CD4-positive, alpha-beta T cell treated with Interleukin-2 at 100 ng/mL for 4 hours (primary cell): Measurements from ENCODE around the gene TSPOAP1.
A peak's percentile ranks its signal among the peaks of the same experiment; 100 is the strongest.

Source experiments
- DNase-seq: peaks from one replicate; pipeline ENCODE4 v3.0.0-alpha.2; 2020; ENCODE audit warnings: low spot score

TSPOAP1 gene

DNA sequence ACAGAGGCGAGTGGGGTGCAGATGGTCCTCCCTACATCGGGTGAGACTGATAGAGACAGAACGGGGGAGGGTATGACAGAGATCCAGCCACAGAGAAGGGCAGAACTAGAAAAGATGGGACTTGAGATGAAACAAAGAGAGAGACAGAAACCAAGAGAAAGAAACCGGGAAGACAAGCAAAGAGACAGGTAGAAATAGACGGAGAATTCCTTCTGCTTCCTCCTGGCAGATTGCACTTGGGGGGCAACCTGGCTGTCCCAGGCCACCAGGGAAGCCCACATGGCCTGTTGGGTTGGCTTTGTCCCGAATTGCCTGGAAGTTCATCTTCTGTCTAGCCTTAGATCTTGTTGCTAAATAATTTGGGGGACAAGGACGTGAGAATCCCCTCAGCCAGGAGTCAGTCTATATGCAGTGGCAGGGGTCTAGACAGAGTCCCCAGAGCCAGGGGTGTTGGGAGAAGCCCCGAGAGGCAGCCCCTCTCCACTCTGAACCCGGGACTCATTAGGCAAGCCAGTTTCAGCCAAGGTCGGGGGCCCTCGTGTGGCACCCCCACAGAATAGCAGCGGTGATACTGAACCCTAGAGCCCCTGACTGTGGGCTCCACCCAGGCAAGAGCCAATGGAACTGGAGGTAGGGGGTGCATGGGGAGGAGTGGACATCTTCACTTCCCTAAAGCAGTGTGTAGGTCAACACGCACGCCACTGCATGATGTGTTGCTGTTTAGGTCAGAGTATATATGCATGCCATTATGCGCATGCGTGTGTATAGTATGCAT lies 627 bp upstream of the TSPOAP1 start:
- DNase-seq, result peak; percentile 78

DNA sequence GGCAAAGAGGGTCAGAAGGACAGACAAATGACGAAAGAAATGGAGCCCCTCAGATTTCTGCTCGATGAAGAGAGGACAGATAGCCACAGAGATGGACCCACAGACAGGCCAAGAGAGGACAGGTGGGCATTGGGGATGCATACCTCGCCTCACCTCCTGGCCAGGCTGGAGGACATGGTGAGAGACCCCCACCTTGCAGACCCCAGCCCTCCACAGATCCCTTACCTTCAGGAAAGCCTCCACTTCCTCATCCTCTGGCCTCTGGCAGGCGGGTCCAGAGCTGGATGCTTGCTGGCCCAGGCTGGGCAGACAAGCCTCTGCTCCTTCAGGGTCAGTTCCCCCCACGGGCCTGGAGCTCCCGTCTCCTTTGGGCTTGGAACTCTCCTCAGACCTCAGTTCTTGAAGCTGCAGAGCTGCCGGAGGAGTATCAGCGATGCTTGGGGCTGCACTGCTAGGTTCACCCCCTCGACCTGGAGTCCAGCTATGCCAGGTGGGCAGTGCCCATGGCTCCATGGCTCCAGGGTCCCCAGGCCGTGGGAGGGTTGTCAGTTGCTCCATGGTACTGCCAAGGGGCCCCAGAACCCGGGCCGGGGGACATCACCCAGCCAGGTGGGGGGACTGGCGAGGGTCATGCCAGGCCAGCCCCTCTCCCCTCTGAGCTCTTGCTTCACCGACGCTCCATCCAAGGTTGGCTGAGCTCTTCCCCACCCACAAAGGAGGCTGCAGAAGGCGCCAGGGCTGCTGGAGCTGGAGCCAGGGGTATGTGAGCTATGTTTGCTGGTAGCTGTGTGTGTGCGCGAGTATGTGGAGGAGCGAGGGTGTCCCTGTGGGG lies 1.0 kb downstream of the TSPOAP1 start:
- DNase-seq, result no peak

DNA sequence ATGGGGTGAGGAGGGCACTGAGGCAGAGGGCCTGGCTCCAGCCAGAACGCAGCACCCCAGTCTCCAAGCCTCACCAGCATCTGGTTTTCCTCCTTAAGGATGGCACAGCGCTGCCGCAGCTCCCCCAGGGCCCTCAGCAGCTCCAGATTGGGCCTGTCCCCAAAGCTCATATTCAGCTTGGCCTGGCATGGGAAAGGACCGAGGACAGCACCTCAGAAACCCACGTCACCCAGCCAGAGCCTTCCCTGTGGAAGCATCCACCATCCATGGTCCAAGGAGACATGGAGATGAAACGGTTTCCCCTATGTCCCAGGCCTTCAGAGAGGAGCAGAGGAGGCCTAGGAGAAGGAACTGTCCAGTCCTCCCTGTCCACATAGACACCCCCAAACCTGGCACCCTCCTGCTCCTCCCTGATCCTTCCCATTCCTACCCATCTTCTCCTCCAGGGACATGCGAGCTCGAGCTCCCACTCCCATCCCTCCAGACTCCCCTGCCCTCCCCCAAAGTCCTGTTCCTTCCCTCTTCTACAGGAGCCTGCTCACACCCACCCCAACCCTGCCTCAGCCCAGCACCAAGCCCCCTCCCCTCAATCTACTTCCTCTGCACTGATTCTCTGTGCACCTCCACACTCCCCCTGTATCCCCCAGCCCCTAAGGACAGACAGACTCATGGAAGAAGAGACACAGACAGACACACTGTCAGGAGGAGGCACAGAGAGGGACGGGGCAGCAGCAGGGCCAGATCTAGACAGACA lies 1.8 kb downstream of the TSPOAP1 start:
- DNase-seq, result peak; percentile 23

DNA sequence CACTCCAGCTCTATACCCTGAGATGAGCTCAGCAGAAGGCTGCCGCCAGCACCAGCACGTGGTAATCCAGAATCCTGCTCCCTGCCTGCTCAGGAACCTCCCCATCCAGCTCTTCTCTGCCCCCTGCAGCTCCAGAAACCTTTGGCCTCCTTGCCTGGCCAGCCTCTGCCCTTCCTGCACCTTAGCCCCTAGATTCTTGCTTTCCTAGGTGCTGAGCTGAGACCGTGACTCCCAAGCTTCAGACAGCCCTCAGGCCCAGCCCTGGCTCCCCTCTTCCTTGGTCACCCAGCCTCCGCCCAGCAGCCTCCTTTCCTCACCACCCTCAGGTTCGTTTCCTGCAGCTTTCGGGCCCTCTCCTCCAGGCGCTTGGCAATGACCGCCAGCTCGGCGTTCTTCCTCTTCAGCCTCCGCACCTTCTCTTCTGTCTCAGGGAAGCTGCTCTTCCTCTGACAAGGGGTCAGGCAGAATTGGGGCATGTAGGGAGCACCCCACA lies 2.6 kb downstream of the TSPOAP1 start:
- DNase-seq, result no peak

DNA sequence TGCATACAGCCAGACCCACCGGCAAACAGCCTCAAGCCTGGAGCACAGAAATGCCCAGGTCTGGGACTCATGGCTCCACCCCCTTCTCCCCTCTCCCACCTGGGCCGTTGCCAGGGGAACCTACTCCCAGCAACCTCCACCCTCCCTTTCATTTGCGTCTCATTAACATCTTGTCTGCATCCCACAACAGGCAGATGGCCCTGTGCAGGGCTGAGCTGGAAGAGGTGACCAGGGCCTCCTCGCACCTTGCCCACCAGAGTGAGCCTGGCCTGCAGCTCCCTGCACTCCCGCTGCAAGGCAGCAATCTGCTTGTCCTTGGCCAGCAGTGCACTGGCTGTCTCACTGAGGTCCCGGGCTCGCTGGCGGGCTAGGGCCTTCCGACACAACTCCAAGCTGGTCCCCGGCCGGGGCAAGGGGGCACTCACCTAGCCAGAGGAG lies 3.3 kb downstream of the TSPOAP1 start:
- DNase-seq, result no peak

DNA sequence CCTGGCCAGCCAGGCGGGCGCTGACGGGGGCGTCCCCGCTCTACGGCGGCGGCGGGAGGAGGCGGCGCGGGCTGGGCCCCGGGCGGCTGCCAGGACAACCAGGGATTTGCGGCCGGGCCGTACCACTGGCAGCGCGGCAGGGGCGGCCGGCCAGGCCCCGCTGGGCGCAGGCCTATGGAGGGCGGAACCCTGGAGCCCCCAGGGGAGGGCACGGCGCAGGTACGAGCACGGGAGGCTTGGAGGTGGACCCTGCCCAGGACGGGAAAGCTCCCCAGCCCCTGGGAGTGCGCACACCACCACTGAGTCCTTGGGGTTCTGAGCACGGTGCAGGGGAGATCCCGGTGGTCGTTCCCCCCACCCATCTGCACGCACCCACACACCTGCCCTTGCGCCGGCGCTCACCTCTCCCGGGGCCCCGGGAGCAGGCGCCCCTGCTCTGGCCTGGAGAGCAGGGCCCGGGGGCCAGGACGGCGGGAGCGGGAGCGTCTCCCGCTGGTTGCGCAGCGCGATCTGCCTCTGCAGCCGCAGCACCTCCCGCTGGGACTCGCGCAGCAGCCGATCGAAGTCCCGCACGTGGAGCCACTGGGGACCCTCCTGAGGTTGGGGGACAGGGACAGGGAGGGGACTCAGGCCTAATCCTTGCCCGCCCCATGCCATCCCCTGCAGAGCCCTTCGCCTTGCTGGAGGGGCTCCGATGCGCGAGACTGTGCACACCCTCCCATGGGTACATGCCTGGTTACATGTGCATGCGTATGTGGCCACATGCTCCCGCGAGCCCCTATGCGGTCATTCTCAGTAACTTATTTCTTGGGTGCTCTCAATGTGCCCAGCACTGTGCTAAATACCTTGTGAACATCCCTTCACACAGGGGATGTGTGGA lies 3.9 kb downstream of the TSPOAP1 start:
- DNase-seq, result no peak

DNA sequence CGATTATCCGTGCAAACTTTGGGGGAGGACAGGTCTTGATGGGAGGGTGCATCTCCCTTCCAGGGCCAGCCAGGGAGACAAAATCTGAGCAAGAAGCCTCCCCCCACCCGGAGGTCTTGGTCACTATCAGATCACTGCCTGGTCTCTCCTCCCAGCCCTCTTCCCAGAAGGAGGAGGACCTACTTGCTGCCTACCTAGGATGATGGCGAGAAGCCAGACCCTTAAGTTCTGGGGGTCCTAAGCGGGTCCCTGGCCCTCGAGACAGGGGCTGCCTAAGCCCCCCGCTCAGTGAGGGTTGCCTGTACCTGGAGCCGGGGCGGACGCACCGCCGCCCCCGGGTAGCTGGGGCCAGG lies 4.6 kb downstream of the TSPOAP1 start:
- no peak for DNase-seq

DNA sequence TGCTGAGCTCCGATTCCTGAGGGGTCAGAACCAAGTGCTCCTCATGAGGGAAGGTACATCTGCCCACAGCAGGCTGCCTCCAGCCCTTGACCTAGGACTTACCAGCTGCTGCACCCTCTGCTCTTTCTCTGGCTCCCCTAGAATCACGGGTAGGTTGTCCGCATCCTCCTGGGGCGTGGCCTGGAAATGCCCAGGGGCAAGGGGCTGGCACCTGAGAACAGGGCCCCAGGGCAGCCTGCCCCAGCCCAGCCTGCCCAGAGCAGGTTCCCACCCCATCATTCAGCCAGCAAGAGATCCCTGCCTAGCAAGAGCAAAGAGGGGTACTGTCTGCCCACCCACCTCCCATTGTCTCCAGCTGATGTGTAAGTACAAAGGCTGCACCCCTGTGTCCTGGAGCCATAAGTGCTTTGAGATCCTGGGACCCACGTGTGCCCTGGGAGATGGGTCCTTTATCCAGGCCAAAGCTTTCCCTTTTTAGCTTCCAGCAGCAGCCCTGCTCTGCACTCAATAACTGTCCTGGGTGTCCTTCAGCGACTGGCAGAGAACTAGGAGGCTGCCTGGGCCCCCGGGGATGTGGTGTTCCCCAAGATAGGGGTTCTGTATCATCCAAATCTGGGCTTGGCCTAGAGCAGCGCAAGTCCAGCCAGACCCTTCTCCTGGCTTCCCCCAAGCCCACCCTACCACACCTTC lies 5.1 kb downstream of the TSPOAP1 start:
- no peak for DNase-seq

DNA sequence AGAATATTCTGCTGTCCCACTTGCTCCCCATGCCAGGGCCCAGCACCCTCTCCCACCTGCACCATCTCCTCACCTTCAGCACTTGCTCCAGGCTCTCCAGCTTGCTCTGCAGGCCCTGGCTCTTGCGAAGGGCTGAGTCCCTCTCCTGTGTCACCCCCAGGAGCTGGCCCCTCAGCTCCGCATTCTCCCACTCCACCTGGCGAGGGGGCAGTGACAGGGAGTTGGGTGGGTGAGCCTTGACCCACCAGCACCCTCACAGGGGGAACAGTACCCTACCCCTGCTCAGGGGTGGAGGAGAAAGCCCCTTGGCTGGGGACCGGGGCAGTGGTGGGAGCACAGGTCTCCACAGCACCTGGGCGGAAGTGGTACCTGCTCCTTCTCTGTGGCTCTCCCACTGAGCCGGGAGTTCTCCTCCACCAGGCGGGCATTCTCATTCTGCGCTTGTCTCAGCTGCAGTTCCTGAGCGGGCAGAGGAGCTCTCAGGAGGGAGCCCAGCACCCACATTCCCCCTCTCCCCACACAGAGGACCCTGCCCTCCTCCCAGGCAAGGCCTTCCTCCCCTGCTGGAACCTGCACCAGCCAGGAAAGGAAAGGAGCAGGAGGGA lies 5.9 kb downstream of the TSPOAP1 start:
- DNase-seq, result no peak

DNA sequence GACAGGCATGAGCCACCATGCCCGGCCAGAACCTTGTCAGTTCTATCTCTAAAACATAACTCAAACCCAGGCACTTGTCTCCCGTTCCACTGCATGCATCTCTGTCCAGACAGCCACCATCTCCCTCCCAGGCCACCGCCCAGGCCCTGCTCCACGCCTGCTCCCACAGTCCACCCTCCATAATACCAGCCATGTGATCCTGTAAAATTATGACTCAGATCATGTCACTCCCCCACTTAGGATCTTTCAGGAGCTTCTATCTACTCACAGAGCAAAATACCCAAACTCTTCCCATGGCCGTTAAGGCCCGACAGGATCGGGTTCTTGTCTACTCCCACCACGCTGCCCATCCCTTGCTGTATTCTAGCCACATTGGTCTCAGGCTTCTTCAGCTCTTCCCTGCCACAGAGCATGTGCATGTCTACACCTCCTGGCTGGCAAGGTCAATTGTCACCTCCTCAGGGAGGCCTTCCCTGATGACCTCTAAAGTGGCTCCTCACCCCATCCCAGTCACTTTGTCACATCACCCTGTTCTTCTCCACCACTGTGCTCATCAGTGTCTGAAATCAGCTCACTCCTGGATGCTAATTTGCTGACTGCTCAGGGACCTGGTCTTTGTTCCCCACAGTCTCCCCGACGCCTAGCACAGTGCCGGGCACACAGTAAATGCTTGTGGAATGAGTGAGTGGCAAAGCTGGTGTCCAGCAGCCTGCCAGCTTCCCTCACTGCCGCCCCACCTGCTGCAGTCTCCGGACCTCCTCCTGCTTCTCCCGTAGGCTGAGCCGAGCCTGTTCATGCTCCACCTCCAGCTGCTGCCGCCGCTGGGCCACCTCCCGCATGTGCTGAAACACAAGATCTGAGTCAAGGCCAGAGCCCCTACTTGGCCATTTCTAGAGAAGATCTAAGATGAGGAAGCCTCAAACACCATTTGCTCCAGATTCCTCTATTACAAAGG lies 6.7 kb downstream of the TSPOAP1 start:
- DNase-seq, result no peak

DNA sequence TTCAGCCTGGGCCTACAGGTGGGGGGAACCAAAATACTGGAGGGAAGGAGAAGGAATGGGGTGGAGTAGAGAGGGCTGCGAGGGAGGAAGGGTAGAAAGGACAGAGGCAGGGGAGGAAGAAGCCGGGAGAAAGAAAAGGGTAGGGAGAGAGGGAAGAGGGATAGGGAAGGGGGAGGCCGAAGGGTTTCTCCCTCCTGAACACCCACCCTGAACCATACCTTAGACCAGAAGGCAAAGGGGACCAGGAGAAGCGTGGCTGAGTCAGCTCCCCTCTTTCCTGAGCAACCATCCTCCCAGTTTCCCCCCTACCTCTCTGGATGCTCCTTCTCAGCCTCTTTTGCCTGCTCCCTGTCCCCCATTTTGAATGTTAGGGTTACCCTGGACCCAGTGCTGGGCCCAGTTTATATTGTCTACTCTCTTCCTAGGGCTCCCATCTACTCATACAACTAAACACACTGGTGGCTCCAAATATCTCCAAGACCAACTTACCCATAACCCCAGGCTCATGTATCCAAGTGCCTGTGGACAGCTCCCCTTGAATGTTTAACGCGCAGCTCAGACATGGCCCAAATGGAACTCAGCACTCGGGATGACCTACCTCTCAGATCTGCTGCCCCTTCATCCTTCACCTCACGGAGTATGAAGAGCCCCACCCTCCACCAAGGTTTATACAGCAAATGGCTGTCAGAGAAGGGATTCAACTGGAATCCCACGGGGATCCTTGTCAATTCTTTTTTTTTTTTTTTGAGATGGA lies 7.8 kb downstream of the TSPOAP1 start:
- no peak for DNase-seq

DNA sequence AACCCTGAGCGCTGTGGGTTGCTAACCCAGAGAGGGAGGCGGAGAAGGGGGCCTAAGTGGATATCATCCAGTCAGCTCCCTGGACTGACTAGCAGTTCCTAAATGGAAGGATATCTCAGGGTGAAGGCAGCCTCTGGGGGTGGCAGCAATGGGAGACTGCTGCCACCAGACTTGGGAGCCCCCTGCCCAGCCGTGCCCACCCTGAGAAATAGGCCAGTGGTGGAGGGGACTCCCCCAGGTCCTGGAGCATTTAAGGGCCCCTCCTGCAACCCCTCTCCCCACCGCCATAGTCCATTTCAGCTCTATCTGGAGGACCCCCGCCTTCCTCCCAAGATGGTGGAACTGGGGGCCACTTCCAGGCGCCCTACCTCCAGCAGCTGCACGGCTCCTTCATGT lies 8.4 kb downstream of the TSPOAP1 start:
- no peak for DNase-seq

DNA sequence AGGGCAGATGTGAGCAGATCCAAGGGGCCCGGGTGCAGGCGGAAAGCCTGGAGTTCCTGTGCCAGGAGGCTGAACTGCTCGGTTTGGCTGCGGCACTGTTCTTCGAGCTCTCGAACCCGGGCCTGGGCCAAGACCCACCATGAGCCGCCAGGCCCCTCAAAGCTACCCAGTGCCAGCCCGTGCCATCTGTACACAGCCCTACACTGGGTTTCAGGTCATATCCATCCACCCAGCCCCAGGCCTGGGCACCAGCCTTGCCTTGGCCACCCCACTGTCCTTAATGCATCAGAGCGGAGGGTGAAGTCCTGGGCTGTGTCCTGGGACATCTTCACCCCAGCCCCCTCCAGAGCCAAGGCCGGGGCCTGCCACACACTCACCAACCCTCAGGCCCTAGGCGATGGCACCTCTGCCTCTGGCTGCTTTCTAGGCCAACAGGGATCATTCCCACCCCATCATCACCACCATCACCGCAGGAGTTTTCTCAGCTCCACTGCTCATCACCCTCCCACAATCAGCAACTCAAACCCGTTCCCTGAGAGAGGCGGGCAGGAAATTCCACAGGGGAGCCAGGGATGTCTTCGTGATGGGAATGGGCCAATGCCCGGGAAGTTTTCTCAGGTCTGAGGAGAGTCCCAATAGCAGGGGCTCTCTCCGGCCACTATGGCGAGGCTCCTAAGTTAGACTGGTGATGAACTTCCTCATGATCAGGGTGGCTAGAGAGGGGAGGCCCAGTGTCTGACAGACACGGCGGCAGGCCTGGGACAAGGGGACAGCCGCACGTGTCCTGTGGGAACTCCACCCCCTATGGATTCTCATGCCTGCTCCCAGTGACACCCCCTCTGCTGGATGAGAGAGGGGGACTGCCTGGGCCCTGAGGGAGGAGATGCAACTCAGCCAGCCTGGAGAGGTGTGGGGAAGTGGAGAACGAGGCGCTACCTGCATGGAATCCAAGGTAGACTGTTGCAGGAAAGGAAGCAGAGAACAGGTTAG lies 9.1 kb downstream of the TSPOAP1 start:
- no peak for DNase-seq

DNA sequence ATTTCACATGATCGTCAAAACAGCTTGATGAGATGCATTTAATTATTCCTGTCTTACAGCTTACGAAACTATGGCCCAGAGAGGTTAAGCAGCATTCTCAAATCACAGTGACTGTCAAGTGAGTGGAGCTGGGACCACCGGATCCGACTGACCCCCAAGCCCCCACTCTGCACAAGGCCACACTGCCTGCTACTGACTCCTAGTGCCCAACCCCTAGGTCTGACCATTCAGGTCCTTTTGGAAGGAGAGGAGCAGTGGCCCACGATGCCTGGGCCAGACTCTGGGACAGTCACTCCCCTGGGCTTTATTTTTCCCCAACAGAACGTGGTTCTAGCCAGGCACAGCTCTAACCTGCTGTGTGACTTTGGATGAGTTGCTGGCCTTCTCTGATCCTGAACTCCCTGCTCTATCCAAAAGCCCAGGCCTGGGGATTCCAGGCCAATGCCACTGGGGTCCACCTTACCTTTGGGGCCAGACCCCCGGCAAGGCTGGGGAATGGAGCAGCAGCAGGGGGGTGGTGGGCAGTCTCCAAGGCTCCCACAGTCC lies 9.9 kb downstream of the TSPOAP1 start:
- no peak for DNase-seq

DNA sequence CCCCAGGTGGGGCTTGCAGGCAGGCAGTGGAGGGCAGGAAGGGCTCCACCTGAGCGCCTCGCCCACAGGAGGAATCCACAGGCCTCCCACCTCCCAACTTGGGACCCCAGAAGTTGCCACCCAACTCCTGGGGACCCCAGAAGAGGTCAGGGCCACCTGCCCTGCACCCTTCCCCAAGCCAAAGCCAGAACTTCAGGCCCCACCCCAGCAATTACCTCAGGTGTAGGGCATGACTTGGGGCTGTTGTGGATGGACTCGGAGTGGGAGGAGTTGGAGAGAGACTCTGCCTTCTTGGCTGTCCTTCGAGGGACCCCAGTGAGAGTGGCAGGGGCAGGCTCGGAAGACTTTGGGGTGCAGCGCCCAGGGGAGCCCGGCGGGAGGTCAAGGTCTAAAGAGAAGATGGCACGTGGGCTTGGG lies 10.5 kb downstream of the TSPOAP1 start:
- no peak for DNase-seq

DNA sequence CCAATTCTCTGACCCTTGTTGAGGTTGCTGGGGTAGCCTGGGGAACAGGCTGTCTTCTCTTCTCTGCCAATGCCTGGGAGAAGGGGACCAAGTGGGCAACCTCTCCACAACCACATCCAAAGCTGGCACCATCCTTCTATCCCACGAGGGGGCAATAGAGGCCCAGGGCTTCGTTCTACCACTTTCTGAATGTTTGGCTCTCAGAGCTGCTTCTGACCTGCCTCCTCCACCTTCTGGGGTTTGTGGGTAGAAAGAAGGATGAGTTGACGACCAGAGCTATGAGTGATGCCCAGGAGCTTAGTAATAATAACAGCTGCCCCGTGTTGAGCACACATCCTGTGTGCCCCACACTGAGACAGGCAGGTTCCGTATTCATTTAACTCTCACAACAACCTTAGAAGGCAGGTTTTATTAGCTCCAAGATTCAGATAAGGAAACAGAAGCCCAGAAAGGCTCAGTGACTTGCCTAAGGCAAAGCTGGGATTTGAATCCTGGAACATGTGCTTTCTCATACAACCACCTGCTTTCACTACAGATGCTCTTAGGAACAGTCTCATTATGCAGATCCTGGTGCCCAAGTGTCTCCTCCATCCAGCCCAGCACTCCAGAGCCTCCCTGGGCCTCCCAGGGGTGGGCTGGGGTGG lies 11.1 kb downstream of the TSPOAP1 start:
- DNase-seq, result peak; percentile 91
